ENCODE data around the gene EEF1AKMT4. TPM values are rescaled to one million over a fixed set of nuclear protein-coding genes. Genes with fewer than 3 reads are reported as not detected.

Gene EEF1AKMT4
- total RNA-seq, 1 experiment from 2014 or later, result 11.6 TPM

DNA sequence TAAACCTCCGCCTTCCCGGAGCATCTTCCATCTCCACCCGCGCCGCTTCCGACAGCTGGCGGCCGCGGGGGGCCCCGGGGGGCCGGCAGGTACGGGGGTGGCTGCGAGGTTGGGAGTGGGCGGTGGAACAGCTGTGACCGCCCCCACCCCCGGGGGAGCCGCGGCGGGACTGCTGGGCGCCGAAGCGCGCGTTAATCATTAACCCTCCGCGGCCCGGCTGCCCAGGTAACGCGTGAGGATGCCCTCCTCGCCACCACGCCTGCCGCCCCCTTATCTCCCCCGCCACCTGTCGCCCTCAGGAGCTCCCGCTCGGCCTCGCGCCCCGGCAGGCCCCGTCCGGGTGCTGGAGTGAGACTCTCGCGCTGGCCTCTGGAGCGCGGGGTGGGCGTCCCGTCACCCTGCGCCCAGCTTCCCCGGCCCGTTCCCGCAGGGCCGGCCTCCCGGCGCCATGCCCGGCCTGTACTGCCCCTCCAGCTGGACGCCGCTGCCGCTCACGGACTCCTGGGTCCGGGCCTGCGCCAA is 19.3 kb upstream of the EEF1AKMT4 start:
- BruUV-seq (replicated peaks), result no TSS peak
- Mint-ChIP-seq H3K4me1 (ENCODE audit: low read depth, unreplicated experiment) (peaks cover 11% of the 10 kb centered on the region), H3K27me3 (ENCODE audit: unreplicated experiment) (peaks cover 72% of the 10 kb centered on the region), H3K4me3 (ENCODE audit: low read depth, unreplicated experiment) (peak overlapping the region; percentile 8), H3K9me3 (ENCODE audit: low read depth, unreplicated experiment) (no peaks in the 10 kb centered on the region), H3K27ac (ENCODE audit: unreplicated experiment) (no peak overlapping the region), H3K36me3 (ENCODE audit: insufficient read depth, unreplicated experiment) (peaks cover 8% of the 10 kb centered on the region)
- intact Hi-C loops (cut with micrococcal nuclease; ENCODE audit: unreplicated experiment), result no loop called here
- peak; percentile 52 for DNase-seq
- CTCF ChIA-PET, result interaction anchor here (0.6 to 1.5 kb wide), 2 partner anchors 10 to 61 kb away, joined by 3 to 7 read pairs; no protein-coding TSS in a partner anchor
- TF ChIP-seq, protein P1, sequence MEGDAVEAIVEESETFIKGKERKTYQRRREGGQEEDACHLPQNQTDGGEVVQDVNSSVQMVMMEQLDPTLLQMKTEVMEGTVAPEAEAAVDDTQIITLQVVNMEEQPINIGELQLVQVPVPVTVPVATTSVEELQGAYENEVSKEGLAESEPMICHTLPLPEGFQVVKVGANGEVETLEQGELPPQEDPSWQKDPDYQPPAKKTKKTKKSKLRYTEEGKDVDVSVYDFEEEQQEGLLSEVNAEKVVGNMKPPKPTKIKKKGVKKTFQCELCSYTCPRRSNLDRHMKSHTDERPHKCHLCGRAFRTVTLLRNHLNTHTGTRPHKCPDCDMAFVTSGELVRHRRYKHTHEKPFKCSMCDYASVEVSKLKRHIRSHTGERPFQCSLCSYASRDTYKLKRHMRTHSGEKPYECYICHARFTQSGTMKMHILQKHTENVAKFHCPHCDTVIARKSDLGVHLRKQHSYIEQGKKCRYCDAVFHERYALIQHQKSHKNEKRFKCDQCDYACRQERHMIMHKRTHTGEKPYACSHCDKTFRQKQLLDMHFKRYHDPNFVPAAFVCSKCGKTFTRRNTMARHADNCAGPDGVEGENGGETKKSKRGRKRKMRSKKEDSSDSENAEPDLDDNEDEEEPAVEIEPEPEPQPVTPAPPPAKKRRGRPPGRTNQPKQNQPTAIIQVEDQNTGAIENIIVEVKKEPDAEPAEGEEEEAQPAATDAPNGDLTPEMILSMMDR (IDR thresholded peaks at IDR 0.05; ENCODE audit: unreplicated experiment), result no peak

DNA sequence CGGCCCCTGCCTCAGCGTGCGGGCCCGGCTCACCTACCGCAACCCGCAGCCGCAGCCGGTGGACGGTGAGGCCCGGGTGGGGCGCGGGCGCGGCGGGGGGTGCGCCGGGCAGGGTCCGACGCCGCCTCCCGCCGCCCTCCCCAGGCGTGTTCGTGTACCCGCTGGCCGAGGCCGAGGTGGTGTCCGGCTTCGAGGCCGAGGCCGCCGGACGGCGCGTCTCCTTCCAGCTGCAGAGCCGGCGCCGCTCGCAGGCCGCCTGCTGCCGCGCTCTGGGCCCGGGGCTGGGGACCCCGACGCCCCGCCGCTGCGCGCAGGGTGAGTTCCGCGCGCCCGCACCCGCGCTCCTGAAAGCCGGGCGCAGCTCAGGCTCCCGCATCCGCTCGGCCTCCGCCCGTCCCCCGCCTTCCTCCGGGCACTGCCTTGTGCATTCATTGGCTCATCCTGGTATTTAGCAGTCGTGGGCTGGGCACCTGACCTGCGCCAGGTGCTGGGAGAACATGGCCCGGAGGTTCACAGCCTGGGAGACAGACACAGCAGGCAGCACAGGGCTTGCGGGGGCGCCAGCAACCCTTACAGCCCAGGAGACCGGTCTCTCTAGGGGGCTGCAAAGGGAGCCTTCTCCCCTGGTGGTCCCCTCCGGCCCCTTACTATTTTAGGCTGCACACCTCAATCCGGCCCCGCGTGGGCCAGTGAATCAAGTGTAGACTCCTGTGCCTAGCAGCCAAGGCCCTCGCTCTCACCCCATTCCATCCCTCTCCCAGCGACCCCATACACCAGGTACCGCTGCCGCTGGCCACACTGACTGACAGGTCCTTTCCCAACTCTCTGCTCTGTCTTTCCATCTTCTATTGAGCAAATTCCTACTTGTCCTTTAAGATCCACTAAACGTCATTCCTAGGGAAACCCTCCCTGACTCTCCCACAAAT is 18.6 kb upstream of the EEF1AKMT4 start:
- CTCF ChIA-PET, result interaction anchor here (0.6 to 1.5 kb wide), 2 partner anchors 9 to 61 kb away, joined by 3 to 7 read pairs; no protein-coding TSS in a partner anchor
- H3K4me1 Mint-ChIP-seq (ENCODE audit: low read depth, unreplicated experiment), result peaks cover 11% of the 10 kb centered on the region
- no peaks in the 10 kb centered on the region for H3K9me3 Mint-ChIP-seq (ENCODE audit: low read depth, unreplicated experiment)
- H3K36me3 Mint-ChIP-seq (ENCODE audit: insufficient read depth, unreplicated experiment), result peaks cover 8% of the 10 kb centered on the region
- no peak overlapping the region for H3K27ac Mint-ChIP-seq (ENCODE audit: unreplicated experiment)
- TF ChIP-seq, protein P1 (IDR thresholded peaks at IDR 0.05; ENCODE audit: unreplicated experiment), result no peak
- intact Hi-C loops (cut with micrococcal nuclease; ENCODE audit: unreplicated experiment), result no loop called here
- peak overlapping the region; percentile 8 for H3K4me3 Mint-ChIP-seq (ENCODE audit: low read depth, unreplicated experiment)
- peaks cover 65% of the 10 kb centered on the region for H3K27me3 Mint-ChIP-seq (ENCODE audit: unreplicated experiment)
- DNase-seq, result peak; percentile 45
- BruUV-seq (replicated peaks), result no TSS peak

DNA sequence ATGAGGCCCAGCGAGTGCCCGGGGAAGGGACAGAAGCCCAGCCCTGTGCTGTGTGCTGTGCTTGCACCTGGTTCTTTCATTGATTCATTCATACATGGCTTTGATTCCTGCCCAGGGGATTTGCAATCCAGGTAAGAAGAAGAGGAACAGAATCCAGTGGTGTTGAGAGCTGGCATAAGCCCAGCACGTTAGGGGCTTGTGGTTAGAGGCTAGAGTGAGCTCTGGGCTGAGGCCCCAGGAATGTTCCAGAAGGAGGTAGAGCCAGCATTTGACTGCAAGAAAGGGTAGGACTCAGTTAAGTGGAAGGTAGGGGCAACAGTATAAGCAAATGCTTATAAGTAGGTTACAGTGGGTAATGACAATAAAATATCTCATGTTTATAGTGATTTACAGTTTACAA is 17.8 kb upstream of the EEF1AKMT4 start:
- Mint-ChIP-seq H3K4me1 (ENCODE audit: low read depth, unreplicated experiment) (peaks cover 11% of the 10 kb centered on the region), H3K9me3 (ENCODE audit: low read depth, unreplicated experiment) (no peaks in the 10 kb centered on the region), H3K4me3 (ENCODE audit: low read depth, unreplicated experiment) (peak overlapping the region; percentile 8), H3K27me3 (ENCODE audit: unreplicated experiment) (peaks cover 57% of the 10 kb centered on the region), H3K36me3 (ENCODE audit: insufficient read depth, unreplicated experiment) (peaks cover 8% of the 10 kb centered on the region), H3K27ac (ENCODE audit: unreplicated experiment) (no peak overlapping the region)
- no TSS peak for BruUV-seq (replicated peaks)
- CTCF ChIA-PET, result no interaction called here
- no peak for DNase-seq
- intact Hi-C loops (cut with micrococcal nuclease; ENCODE audit: unreplicated experiment), result no loop called here
- TF ChIP-seq, protein P1 (IDR thresholded peaks at IDR 0.05; ENCODE audit: unreplicated experiment), result no peak

DNA sequence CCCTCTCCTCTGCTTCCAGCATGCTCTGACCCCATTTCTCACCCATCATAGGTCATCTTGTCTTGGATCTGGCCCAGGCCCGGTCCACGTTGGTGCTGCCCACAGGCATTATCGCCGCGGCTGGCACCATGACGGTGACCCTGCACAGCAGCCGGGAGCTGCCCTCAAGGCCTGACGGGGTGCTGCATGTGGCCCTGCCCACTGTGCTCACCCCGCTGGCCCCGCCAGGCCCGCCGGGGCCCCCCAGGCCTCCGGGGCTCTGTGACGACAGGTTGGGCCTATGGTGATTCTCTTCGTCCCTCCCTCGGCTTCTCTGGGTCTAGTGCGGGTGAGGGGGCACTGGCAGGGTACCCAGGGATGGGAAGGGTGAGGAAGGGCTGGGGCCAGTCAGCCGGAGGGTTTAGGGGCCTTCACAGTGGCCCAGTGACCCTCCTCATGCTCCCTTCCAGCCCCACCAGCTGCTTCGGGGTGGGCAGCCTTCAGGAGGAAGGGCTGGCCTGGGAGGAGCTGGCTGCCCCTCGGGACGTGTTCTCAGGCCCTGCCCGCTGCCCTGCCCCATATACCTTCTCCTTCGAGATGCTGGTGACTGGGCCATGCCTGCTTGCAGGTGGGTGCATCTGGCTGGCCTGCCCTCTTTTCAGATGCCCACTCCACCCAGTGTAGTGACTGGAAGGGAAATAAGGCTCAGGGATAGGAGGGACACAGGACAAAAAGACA is 16.2 kb upstream of the EEF1AKMT4 start:
- intact Hi-C loops (cut with micrococcal nuclease; ENCODE audit: unreplicated experiment), result no loop called here
- TF ChIP-seq, protein P1 (IDR thresholded peaks at IDR 0.05; ENCODE audit: unreplicated experiment), result no peak
- no peak for DNase-seq
- peaks cover 8% of the 10 kb centered on the region for H3K36me3 Mint-ChIP-seq (ENCODE audit: insufficient read depth, unreplicated experiment)
- CTCF ChIA-PET, result interaction anchor here (0.5 to 0.7 kb wide), 3 partner anchors 30 to 1579 kb away, joined by 3 to 5 read pairs (median 4); no protein-coding TSS in a partner anchor
- peaks cover 11% of the 10 kb centered on the region for H3K4me1 Mint-ChIP-seq (ENCODE audit: low read depth, unreplicated experiment)
- no peaks in the 10 kb centered on the region for H3K9me3 Mint-ChIP-seq (ENCODE audit: low read depth, unreplicated experiment)
- BruUV-seq (replicated peaks), result no TSS peak
- H3K4me3 Mint-ChIP-seq (ENCODE audit: low read depth, unreplicated experiment), result no peak overlapping the region
- H3K27me3 Mint-ChIP-seq (ENCODE audit: unreplicated experiment), result peaks cover 57% of the 10 kb centered on the region
- H3K27ac Mint-ChIP-seq (ENCODE audit: unreplicated experiment), result no peak overlapping the region

Measured in Calu3 (cell line).